ENCODE measurements around the gene OXCT1. TPM values are rescaled to one million over a fixed set of nuclear protein-coding genes. Genes with fewer than 3 reads are reported as not detected.

Gene OXCT1
- total and polyA plus RNA-seq, 9 of the 15 experiments (the other 6 are each of a cell fraction or from before 2014, with no cell fraction given): 24.7 to 61.2 (median 41.9) TPM

- no peak for TF ChIP-seq THRB (CRISPR knock-in tag; conservative IDR thresholded peaks at IDR 0.05)
- no peak for TF ChIP-seq NR2F6 (CRISPR knock-in tag; IDR thresholded peaks at IDR 0.05)
- TF ChIP-seq EGR1 (conservative IDR thresholded peaks at IDR 0.05): no peak
Measured at GRCh38 chr5:41728281-41728680, 141.9 kb downstream of the OXCT1 start (continued).

- Histone ChIP-seq H3K9ac (ENCODE audit: insufficient read depth in 1 of 2, low read depth in 2 of 2, low read length in 2 of 2) (no peak overlapping the region), H3K9me3 (replicated peaks; ENCODE audit: control insufficient read depth, insufficient read depth, low read depth, low read length) (no peaks in the 10 kb centered on the region), H3K9me1 (ENCODE audit: control insufficient read depth, insufficient read depth, low read length) (no peaks in the 10 kb centered on the region), H2AFZ (ENCODE audit: low read depth, low read length) (no peak overlapping the region), H3K4me3 (no peak overlapping the region), H4K20me1 (replicated peaks; ENCODE audit: control insufficient read depth, insufficient read depth, low read length) (no peaks in the 10 kb centered on the region), H3K27ac (ENCODE audit: extremely low read depth, low read depth, low read length) (no peak overlapping the region), H3K4me2 (ENCODE audit: insufficient read depth, low read length) (no peak overlapping the region), H3K79me2 (ENCODE audit: control insufficient read depth, insufficient read depth, low read length) (no peaks in the 10 kb centered on the region), H3K4me1 (replicated peaks in 1 of 2; ENCODE audit: control insufficient read depth in 2 of 2, insufficient read depth in 2 of 2, low read length in 2 of 2) (no peaks in the 10 kb centered on the region), H3K36me3 (ENCODE audit: control insufficient read depth, insufficient read depth, low read length) (no peaks in the 10 kb centered on the region), H3K27me3 (ENCODE audit: control insufficient read depth in 2 of 2, insufficient read depth in 2 of 2, low read length in 2 of 2) (no peaks in the 10 kb centered on the region)
- POLR2A ChIA-PET: no interaction called here
- CTCF ChIA-PET (ENCODE audit: low intra/inter-chr PET ratio): interaction anchor here (1.4 kb wide), 1 partner anchor 121 kb away, joined by 5 read pairs; no protein-coding TSS in a partner anchor
- no TSS peak for BruUV-seq (replicated peaks)
- FAIRE-seq (no peak), ATAC-seq (peak; percentile 40; the same call in 1 of the 3 replicates), DNase-seq (ENCODE audit: extremely low read depth in 1 of 4, low spot score in 3 of 4) (no peak)
- intact Hi-C loops (cut with micrococcal nuclease) (no loop called here), in situ Hi-C loops (cut with MboI) (no loop called here)
- peak; percentile 35 for TF ChIP-seq SETDB1 (IDR thresholded peaks at IDR 0.05; ENCODE audit: low read length)
- TF ChIP-seq, protein P1, sequence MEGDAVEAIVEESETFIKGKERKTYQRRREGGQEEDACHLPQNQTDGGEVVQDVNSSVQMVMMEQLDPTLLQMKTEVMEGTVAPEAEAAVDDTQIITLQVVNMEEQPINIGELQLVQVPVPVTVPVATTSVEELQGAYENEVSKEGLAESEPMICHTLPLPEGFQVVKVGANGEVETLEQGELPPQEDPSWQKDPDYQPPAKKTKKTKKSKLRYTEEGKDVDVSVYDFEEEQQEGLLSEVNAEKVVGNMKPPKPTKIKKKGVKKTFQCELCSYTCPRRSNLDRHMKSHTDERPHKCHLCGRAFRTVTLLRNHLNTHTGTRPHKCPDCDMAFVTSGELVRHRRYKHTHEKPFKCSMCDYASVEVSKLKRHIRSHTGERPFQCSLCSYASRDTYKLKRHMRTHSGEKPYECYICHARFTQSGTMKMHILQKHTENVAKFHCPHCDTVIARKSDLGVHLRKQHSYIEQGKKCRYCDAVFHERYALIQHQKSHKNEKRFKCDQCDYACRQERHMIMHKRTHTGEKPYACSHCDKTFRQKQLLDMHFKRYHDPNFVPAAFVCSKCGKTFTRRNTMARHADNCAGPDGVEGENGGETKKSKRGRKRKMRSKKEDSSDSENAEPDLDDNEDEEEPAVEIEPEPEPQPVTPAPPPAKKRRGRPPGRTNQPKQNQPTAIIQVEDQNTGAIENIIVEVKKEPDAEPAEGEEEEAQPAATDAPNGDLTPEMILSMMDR (IDR thresholded peaks at IDR 0.05 in 2 of 3, conservative IDR thresholded peaks at IDR 0.05 in 1 of 3; ENCODE audit: insufficient read depth in 2 of 3, low read depth in 1 of 3, low read length in 3 of 3): 0 out of 6 replicates have a peak, but pooled peaks of 1 of the 3 experiments have one; percentile 21
- peak in 1 of 2 experiments; percentile 32; a peak in 2 of 4 replicates for TF ChIP-seq RAD21 (CRISPR knock-in tag; conservative IDR thresholded peaks at IDR 0.05 in 1 of 2, IDR thresholded peaks at IDR 0.05 in 1 of 2)
- TF ChIP-seq FOXJ2 (tag; IDR thresholded peaks at IDR 0.05): no peak
- WGBS (ENCODE audit: insufficient coverage, low coverage, missing lambda C conversion rate): 5% methylated on average over 3 of the region's 3 CpGs
Measured at GRCh38 chr5:41722359-41722950, 147.8 kb downstream of the OXCT1 start.

Data from K562 (cell line).